Upper lobe of right lung (tissue), 1 donor: ENCODE data around the gene MRTO4. TPM values are rescaled to one million over a fixed set of nuclear protein-coding genes. Genes with fewer than 3 reads are reported as not detected.
A peak's percentile ranks its signal among the peaks of the same experiment; 100 is the strongest.

ENCODE experiments used
- ATAC-seq: fragments of 200-7000 bp; cut with Tn5 transposase; one replicate; pipeline ENCODE4 v1.9.1; 2020; ENCODE audit warnings: mild to moderate bottlenecking, moderate library complexity
- DNase-seq: peaks from one replicate; pipeline ENCODE4 v3.0.0-alpha.2; 2020
- H3K27ac ChIP-seq: fragments of 200-600 bp; one replicate; pipeline ENCODE4 v1.8.0; 2022
- H3K27me3 ChIP-seq: fragments of 200-600 bp; one replicate; pipeline ENCODE4 v1.8.0; 2022; ENCODE audit warnings: mild to moderate bottlenecking
- H3K36me3 ChIP-seq: fragments of 200-600 bp; one replicate; pipeline ENCODE4 v1.8.0; 2022
- H3K4me1 ChIP-seq: fragments of 200-600 bp; one replicate; pipeline ENCODE4 v1.8.0; 2022
- H3K4me3 ChIP-seq: fragments of 200-600 bp; one replicate; pipeline ENCODE4 v1.8.0; 2022; ENCODE audit warnings: mild to moderate bottlenecking
- H3K9me3 ChIP-seq: fragments of 200-600 bp; one replicate; pipeline ENCODE4 v1.8.0; 2022
- intact Hi-C: fragments of 100-400 bp; cut with DNase I; formaldehyde crosslinking; loops from one replicate; pipeline ENCODE4 v1.11.0; 2022
- total RNA-seq: library from RNA; stranded (reverse); fragmentation: NEBNext Ultra II Directional; extraction: Animal tissue kit (Norgen Biotek cat#: 25700); gene quantifications from one replicate; pipeline ENCODE4 v1.2.1, GENCODE V29; 2021
- TF ChIP-seq, protein P1 (sequence below): fragments of 200-600 bp; IDR thresholded peaks from one replicate; pipeline ENCODE4 v1.8.0; 2022; ENCODE audit warnings: antibody characterized with exemption
- donor health status: DM: no; HTN: yes; CAD: no; lungs with severe emphysema.

MRTO4 gene
- total RNA-seq, 1 donor from 2014 or later: 27.3 TPM

- Histone ChIP-seq H3K9me3 (no peaks in the 10 kb centered on the region), H3K36me3 (peaks cover 9% of the 10 kb centered on the region), H3K4me1 (peaks cover 58% of the 10 kb centered on the region), H3K4me3 (no peak overlapping the region), H3K27ac (no peak overlapping the region), H3K27me3 (no peaks in the 10 kb centered on the region)
- DNase-seq (no peak), ATAC-seq (no peak)
- TF ChIP-seq, protein P1, sequence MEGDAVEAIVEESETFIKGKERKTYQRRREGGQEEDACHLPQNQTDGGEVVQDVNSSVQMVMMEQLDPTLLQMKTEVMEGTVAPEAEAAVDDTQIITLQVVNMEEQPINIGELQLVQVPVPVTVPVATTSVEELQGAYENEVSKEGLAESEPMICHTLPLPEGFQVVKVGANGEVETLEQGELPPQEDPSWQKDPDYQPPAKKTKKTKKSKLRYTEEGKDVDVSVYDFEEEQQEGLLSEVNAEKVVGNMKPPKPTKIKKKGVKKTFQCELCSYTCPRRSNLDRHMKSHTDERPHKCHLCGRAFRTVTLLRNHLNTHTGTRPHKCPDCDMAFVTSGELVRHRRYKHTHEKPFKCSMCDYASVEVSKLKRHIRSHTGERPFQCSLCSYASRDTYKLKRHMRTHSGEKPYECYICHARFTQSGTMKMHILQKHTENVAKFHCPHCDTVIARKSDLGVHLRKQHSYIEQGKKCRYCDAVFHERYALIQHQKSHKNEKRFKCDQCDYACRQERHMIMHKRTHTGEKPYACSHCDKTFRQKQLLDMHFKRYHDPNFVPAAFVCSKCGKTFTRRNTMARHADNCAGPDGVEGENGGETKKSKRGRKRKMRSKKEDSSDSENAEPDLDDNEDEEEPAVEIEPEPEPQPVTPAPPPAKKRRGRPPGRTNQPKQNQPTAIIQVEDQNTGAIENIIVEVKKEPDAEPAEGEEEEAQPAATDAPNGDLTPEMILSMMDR: no peak
- intact Hi-C loops: no loop called here
Observed at GRCh38 chr1:19205845-19206244, 45.8 kb upstream of the MRTO4 start.

DNA sequence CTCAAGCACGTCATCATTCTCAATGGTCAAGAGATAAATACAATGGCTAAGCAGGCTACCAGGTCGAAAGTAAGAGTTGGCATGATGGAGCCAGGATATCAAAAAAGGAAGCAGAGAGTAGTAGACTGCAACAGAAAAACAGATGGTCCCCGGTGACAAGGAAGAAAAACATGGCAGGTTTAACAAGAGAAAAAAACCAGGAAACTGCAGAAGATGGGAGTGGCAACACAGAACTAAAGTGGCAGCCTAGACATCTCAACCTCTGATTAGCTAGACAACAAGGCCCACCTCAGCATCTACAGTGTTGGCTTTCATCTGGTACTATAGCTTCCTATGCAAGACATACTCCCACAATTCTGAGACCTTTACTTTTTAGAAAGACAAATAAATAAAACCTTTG is 44.7 kb upstream of the MRTO4 start:
- no peaks in the 10 kb centered on the region for H3K36me3 ChIP-seq
- no peak overlapping the region for H3K27ac ChIP-seq
- DNase-seq: no peak
- TF ChIP-seq, protein P1: no peak
- ATAC-seq: no peak
- H3K9me3 ChIP-seq: no peaks in the 10 kb centered on the region
- H3K4me3 ChIP-seq: no peak overlapping the region
- H3K4me1 ChIP-seq: peaks cover 66% of the 10 kb centered on the region
- no peaks in the 10 kb centered on the region for H3K27me3 ChIP-seq
- intact Hi-C loops: no loop called here

GRCh38 chr1:19208710-19209438 is 42.7 kb upstream of the MRTO4 start:
- Histone ChIP-seq H3K9me3 (no peaks in the 10 kb centered on the region), H3K4me1 (peaks cover 49% of the 10 kb centered on the region), H3K36me3 (peaks cover 14% of the 10 kb centered on the region), H3K27ac (peak overlapping the region; percentile 93), H3K4me3 (peak overlapping the region; percentile 90), H3K27me3 (no peaks in the 10 kb centered on the region)
- ATAC-seq (no peak), DNase-seq (no peak)
- intact Hi-C loops: no loop called here
- TF ChIP-seq, protein P1: no peak

DNA sequence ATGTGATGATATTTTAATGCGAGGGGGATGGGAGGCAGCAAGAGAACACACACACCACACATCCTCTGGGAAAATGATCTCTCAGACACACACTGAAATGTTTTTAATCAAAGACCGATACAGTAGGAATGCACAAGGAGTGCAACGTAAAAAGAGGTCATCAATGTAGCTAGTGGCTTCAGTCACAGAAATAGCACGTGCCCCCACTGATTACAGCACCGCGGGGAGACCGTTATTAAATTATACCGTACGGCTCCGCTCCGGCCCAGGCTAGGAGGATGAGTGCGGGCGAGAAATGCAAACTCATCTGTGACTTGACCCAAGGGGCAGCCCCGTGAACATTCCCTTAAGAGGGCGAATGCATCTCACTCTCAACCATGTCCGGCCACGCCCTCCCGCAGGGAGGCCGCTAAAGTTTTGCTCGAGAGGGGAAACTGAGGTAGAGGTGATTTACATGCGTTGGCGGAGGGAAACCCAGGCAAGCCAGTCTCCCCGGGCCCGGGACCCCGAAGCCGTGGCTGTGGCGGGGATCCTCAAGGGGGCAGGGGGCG is 42.1 kb upstream of the MRTO4 start:
- ATAC-seq (peak; percentile 48), DNase-seq (no peak)
- intact Hi-C loops: no loop called here
- H3K27ac ChIP-seq: peak overlapping the region; percentile 93
- peaks cover 45% of the 10 kb centered on the region for H3K4me1 ChIP-seq
- peak overlapping the region; percentile 90 for H3K4me3 ChIP-seq
- H3K36me3 ChIP-seq: peaks cover 17% of the 10 kb centered on the region
- H3K27me3 ChIP-seq: no peaks in the 10 kb centered on the region
- no peaks in the 10 kb centered on the region for H3K9me3 ChIP-seq
- TF ChIP-seq, protein P1: no peak

- DNase-seq: peak; percentile 98
- H3K4me1 ChIP-seq: peaks cover 39% of the 10 kb centered on the region
- TF ChIP-seq, protein P1: no peak
- no peaks in the 10 kb centered on the region for H3K9me3 ChIP-seq
- H3K27ac ChIP-seq: peak within 1 kb of the TSS; percentile 93
- no peaks in the 10 kb centered on the region for H3K27me3 ChIP-seq
- peak; percentile 98 for ATAC-seq
- intact Hi-C loops: no loop called here
- H3K36me3 ChIP-seq: peaks cover 17% of the 10 kb centered on the region
- H3K4me3 ChIP-seq: peak within 1 kb of the TSS; percentile 90
Observed at GRCh38 chr1:19209990-19210771, 41.4 kb upstream of the MRTO4 start, which contains the start of gene UBR4. Gene UBR4 (minus strand): TSS chr1:19210266. CDS start chr1:19210248, 18 bp downstream.
